ENCODE measurements around the gene USP53. TPM values are rescaled to one million over a fixed set of nuclear protein-coding genes. Genes with fewer than 3 reads are reported as not detected.
"Not testable (repeated sequence)": the region's sequence is repeated elsewhere in the genome, so short reads cannot be mapped to it uniquely, and the experiment has no call there.

USP53 gene
- total RNA-seq, 1 donor, result 20.1 TPM

- Histone ChIP-seq H3K4me1 (ENCODE audit: insufficient read depth, low read length) (peaks cover 6% of the 10 kb centered on the region), H3K9me3 (ENCODE audit: low read depth, low read length) (no peaks in the 10 kb centered on the region), H3K4me3 (ENCODE audit: low read length) (no peak overlapping the region), H3K27me3 (ENCODE audit: insufficient read depth, low read length) (no peaks in the 10 kb centered on the region)
Measured at GRCh38 chr4:119238068-119238722, 25.7 kb downstream of the USP53 start.

GRCh38 chr4:119240128-119240527 is 27.6 kb downstream of the USP53 start:
- Histone ChIP-seq H3K27me3 (ENCODE audit: insufficient read depth, low read length) (no peaks in the 10 kb centered on the region), H3K9me3 (ENCODE audit: low read depth, low read length) (no peaks in the 10 kb centered on the region), H3K4me3 (ENCODE audit: low read length) (no peak overlapping the region), H3K4me1 (ENCODE audit: insufficient read depth, low read length) (peaks cover 6% of the 10 kb centered on the region)

- Histone ChIP-seq H3K27me3 (ENCODE audit: insufficient read depth, low read length) (no peaks in the 10 kb centered on the region), H3K9me3 (ENCODE audit: low read depth, low read length) (no peaks in the 10 kb centered on the region), H3K4me1 (ENCODE audit: insufficient read depth, low read length) (peaks cover 6% of the 10 kb centered on the region), H3K4me3 (ENCODE audit: low read length) (no peak overlapping the region)
Measured at GRCh38 chr4:119240568-119240967, 28.1 kb downstream of the USP53 start.

GRCh38 chr4:119242417-119242816 is 29.9 kb downstream of the USP53 start:
- no peaks in the 10 kb centered on the region for H3K27me3 ChIP-seq (ENCODE audit: insufficient read depth, low read length)

GRCh38 chr4:119243868-119244267 is 31.4 kb downstream of the USP53 start:
- no peaks in the 10 kb centered on the region for H3K9me3 ChIP-seq (ENCODE audit: low read depth, low read length)
- no peak overlapping the region for H3K4me3 ChIP-seq (ENCODE audit: low read length)
- H3K27me3 ChIP-seq (ENCODE audit: insufficient read depth, low read length), result no peaks in the 10 kb centered on the region
- peaks cover 6% of the 10 kb centered on the region for H3K4me1 ChIP-seq (ENCODE audit: insufficient read depth, low read length)

More at GRCh38 chr4:119242417-119242816, 29.9 kb downstream of the USP53 start:
- Histone ChIP-seq H3K4me1 (ENCODE audit: insufficient read depth, low read length) (peaks cover 6% of the 10 kb centered on the region), H3K9me3 (ENCODE audit: low read depth, low read length) (no peaks in the 10 kb centered on the region), H3K4me3 (ENCODE audit: low read length) (no peak overlapping the region)

- H3K4me3 ChIP-seq (ENCODE audit: low read length), result no peak overlapping the region
- no peaks in the 10 kb centered on the region for H3K27me3 ChIP-seq (ENCODE audit: insufficient read depth, low read length)
- peaks cover 6% of the 10 kb centered on the region for H3K4me1 ChIP-seq (ENCODE audit: insufficient read depth, low read length)
- H3K9me3 ChIP-seq (ENCODE audit: low read depth, low read length), result no peaks in the 10 kb centered on the region
Measured at GRCh38 chr4:119244344-119244743, 31.8 kb downstream of the USP53 start.

GRCh38 chr4:119244832-119245231 is 32.3 kb downstream of the USP53 start:
- Histone ChIP-seq H3K4me3 (ENCODE audit: low read length) (no peak overlapping the region), H3K27me3 (ENCODE audit: insufficient read depth, low read length) (no peaks in the 10 kb centered on the region), H3K4me1 (ENCODE audit: insufficient read depth, low read length) (peaks cover 6% of the 10 kb centered on the region), H3K9me3 (ENCODE audit: low read depth, low read length) (no peaks in the 10 kb centered on the region)

- H3K4me1 ChIP-seq (ENCODE audit: insufficient read depth, low read length), result peaks cover 6% of the 10 kb centered on the region
- H3K27me3 ChIP-seq (ENCODE audit: insufficient read depth, low read length), result no peaks in the 10 kb centered on the region
- no peaks in the 10 kb centered on the region for H3K9me3 ChIP-seq (ENCODE audit: low read depth, low read length)
- H3K4me3 ChIP-seq (ENCODE audit: low read length), result no peak overlapping the region
Measured at GRCh38 chr4:119246177-119246733, 33.7 kb downstream of the USP53 start.

GRCh38 chr4:119251037-119251436 is 38.5 kb downstream of the USP53 start:
- H3K4me1 ChIP-seq (ENCODE audit: insufficient read depth, low read length); H3K4me3 ChIP-seq (ENCODE audit: low read length); H3K27me3 ChIP-seq (ENCODE audit: insufficient read depth, low read length); H3K9me3 ChIP-seq (ENCODE audit: low read depth, low read length): not testable (repeated sequence)

- H3K4me3 ChIP-seq (ENCODE audit: low read length); H3K4me1 ChIP-seq (ENCODE audit: insufficient read depth, low read length); H3K9me3 ChIP-seq (ENCODE audit: low read depth, low read length); H3K27me3 ChIP-seq (ENCODE audit: insufficient read depth, low read length): not testable (repeated sequence)
Measured at GRCh38 chr4:119255223-119255622, 42.7 kb downstream of the USP53 start.

GRCh38 chr4:119260528-119260927 is 48.0 kb downstream of the USP53 start:
- Histone ChIP-seq H3K9me3 (ENCODE audit: low read depth, low read length) (no peaks in the 10 kb centered on the region), H3K27me3 (ENCODE audit: insufficient read depth, low read length) (no peaks in the 10 kb centered on the region), H3K4me3 (ENCODE audit: low read length) (no peak overlapping the region), H3K4me1 (ENCODE audit: insufficient read depth, low read length) (no peaks in the 10 kb centered on the region)

GRCh38 chr4:119261986-119262385 is 49.5 kb downstream of the USP53 start:
- no peaks in the 10 kb centered on the region for H3K27me3 ChIP-seq (ENCODE audit: insufficient read depth, low read length)
- H3K4me3 ChIP-seq (ENCODE audit: low read length), result no peak overlapping the region
- H3K9me3 ChIP-seq (ENCODE audit: low read depth, low read length), result no peaks in the 10 kb centered on the region
- H3K4me1 ChIP-seq (ENCODE audit: insufficient read depth, low read length), result no peaks in the 10 kb centered on the region

GRCh38 chr4:119264743-119265142 is 52.2 kb downstream of the USP53 start:
- H3K27me3 ChIP-seq (ENCODE audit: insufficient read depth, low read length), result no peaks in the 10 kb centered on the region
- H3K4me3 ChIP-seq (ENCODE audit: low read length), result no peak overlapping the region
- no peaks in the 10 kb centered on the region for H3K4me1 ChIP-seq (ENCODE audit: insufficient read depth, low read length)

GRCh38 chr4:119266153-119266552 is 53.6 kb downstream of the USP53 start:
- H3K4me3 ChIP-seq (ENCODE audit: low read length), result no peak overlapping the region
- H3K27me3 ChIP-seq (ENCODE audit: insufficient read depth, low read length), result no peaks in the 10 kb centered on the region
- H3K4me1 ChIP-seq (ENCODE audit: insufficient read depth, low read length), result no peaks in the 10 kb centered on the region
- no peaks in the 10 kb centered on the region for H3K9me3 ChIP-seq (ENCODE audit: low read depth, low read length)

More at GRCh38 chr4:119264743-119265142, 52.2 kb downstream of the USP53 start:
- no peaks in the 10 kb centered on the region for H3K9me3 ChIP-seq (ENCODE audit: low read depth, low read length)

- Histone ChIP-seq H3K4me1 (ENCODE audit: insufficient read depth, low read length) (no peaks in the 10 kb centered on the region), H3K9me3 (ENCODE audit: low read depth, low read length) (no peaks in the 10 kb centered on the region), H3K27me3 (ENCODE audit: insufficient read depth, low read length) (no peaks in the 10 kb centered on the region), H3K4me3 (ENCODE audit: low read length) (no peak overlapping the region)
Measured at GRCh38 chr4:119268466-119268865, 56.0 kb downstream of the USP53 start.

All from mononuclear cell (primary cell).